NCI-H1105 (cell line): ENCODE measurements around the gene SLC17A8.

Experiments
- DNase-seq: peaks from one replicate; lab custom pipeline; 2025; lab: John Stamatoyannopoulos, UW

Gene SLC17A8

GRCh38 chr12:100371146-100371545, 14.3 kb downstream of the SLC17A8 start:
- no peak for DNase-seq

GRCh38 chr12:100372853-100373640, 16.2 kb downstream of the SLC17A8 start:
- no peak for DNase-seq

GRCh38 chr12:100375038-100375735, 18.3 kb downstream of the SLC17A8 start:
- DNase-seq, result peak; percentile 83

GRCh38 chr12:100376161-100376560, 19.3 kb downstream of the SLC17A8 start:
- DNase-seq, result no peak

- no peak for DNase-seq
Measured at GRCh38 chr12:100381379-100381778, 24.5 kb downstream of the SLC17A8 start.

GRCh38 chr12:100382338-100382737, 25.5 kb downstream of the SLC17A8 start:
- no peak for DNase-seq

- no peak for DNase-seq
Measured at GRCh38 chr12:100383586-100384558, 27.0 kb downstream of the SLC17A8 start.

- no peak for DNase-seq
Measured at GRCh38 chr12:100384559-100384935, 27.7 kb downstream of the SLC17A8 start.

- DNase-seq, result no peak
Measured at GRCh38 chr12:100388382-100388781, 31.5 kb downstream of the SLC17A8 start.

- no peak for DNase-seq
Measured at GRCh38 chr12:100391856-100392255, 35.0 kb downstream of the SLC17A8 start.

- DNase-seq, result no peak
Measured at GRCh38 chr12:100393200-100393599, 36.3 kb downstream of the SLC17A8 start.

GRCh38 chr12:100395811-100396210, 38.9 kb downstream of the SLC17A8 start:
- no peak for DNase-seq

- no peak for DNase-seq
Measured at GRCh38 chr12:100398307-100398706, 41.4 kb downstream of the SLC17A8 start.

GRCh38 chr12:100399095-100399494, 42.2 kb downstream of the SLC17A8 start:
- no peak for DNase-seq

- DNase-seq, result no peak
Measured at GRCh38 chr12:100401660-100402059, 44.8 kb downstream of the SLC17A8 start.

- DNase-seq, result no peak
Measured at GRCh38 chr12:100402763-100403162, 45.9 kb downstream of the SLC17A8 start.

GRCh38 chr12:100403446-100403845, 46.6 kb downstream of the SLC17A8 start:
- DNase-seq, result no peak

GRCh38 chr12:100404769-100405407, 48.0 kb downstream of the SLC17A8 start:
- no peak for DNase-seq

- DNase-seq, result no peak
Measured at GRCh38 chr12:100413001-100413400, 56.1 kb downstream of the SLC17A8 start.

GRCh38 chr12:100414739-100415138, 57.9 kb downstream of the SLC17A8 start:
- no peak for DNase-seq

- no peak for DNase-seq
Measured at GRCh38 chr12:100422646-100423045, 65.8 kb downstream of the SLC17A8 start.

- DNase-seq, result no peak
Measured at GRCh38 chr12:100426145-100426544, 69.3 kb downstream of the SLC17A8 start.
